GM19324 (cell line): ENCODE data around the gene CPLX1.
"Not testable (repeated sequence)": the region's sequence is repeated elsewhere in the genome, so short reads cannot be mapped to it uniquely, and the experiment has no call there.

Source experiments
- ATAC-seq: cut with Tn5 transposase; IDR thresholded peaks from one replicate; pipeline ENCODE4 v1.9.1; 2021; ENCODE audit warnings: mild to moderate bottlenecking, moderate library complexity; ENCODE audit not compliant: unreplicated experiment, low FRiP score

CPLX1 gene

GRCh38 chr4:822361-823175 lies 3.4 kb downstream of the CPLX1 start:
- ATAC-seq = no peak

GRCh38 chr4:821631-822030 lies 4.3 kb downstream of the CPLX1 start:
- ATAC-seq = no peak

GRCh38 chr4:821181-821591 lies 4.7 kb downstream of the CPLX1 start:
- ATAC-seq = no peak

GRCh38 chr4:820230-821172 lies 5.4 kb downstream of the CPLX1 start:
- no peak for ATAC-seq

- no peak for ATAC-seq
Measured at GRCh38 chr4:819401-820229, 6.3 kb downstream of the CPLX1 start.

- ATAC-seq = no peak
Measured at GRCh38 chr4:818106-818921, 7.6 kb downstream of the CPLX1 start.

GRCh38 chr4:815464-816146 lies 10.3 kb downstream of the CPLX1 start:
- no peak for ATAC-seq

GRCh38 chr4:814312-814850 lies 11.5 kb downstream of the CPLX1 start:
- ATAC-seq = no peak

GRCh38 chr4:813900-814299 lies 12.0 kb downstream of the CPLX1 start:
- no peak for ATAC-seq

GRCh38 chr4:808860-809570 lies 16.9 kb downstream of the CPLX1 start:
- no peak for ATAC-seq

GRCh38 chr4:807792-808191 lies 18.1 kb downstream of the CPLX1 start:
- no peak for ATAC-seq

- ATAC-seq = not testable (repeated sequence)
Measured at GRCh38 chr4:806979-807378, 18.9 kb downstream of the CPLX1 start.

- ATAC-seq = no peak
Measured at GRCh38 chr4:804804-805203, 21.1 kb downstream of the CPLX1 start.

- no peak for ATAC-seq
Measured at GRCh38 chr4:803884-804283, 22.0 kb downstream of the CPLX1 start.

GRCh38 chr4:801436-802124 lies 24.3 kb downstream of the CPLX1 start:
- ATAC-seq = no peak

GRCh38 chr4:797066-797465 lies 28.9 kb downstream of the CPLX1 start:
- no peak for ATAC-seq

GRCh38 chr4:796206-796605 lies 29.7 kb downstream of the CPLX1 start:
- no peak for ATAC-seq

GRCh38 chr4:795726-796119 lies 30.2 kb downstream of the CPLX1 start:
- no peak for ATAC-seq
